ENCODE data around the gene C1GALT1.
"Not testable (repeated sequence)": the region's sequence is repeated elsewhere in the genome, so short reads cannot be mapped to it uniquely, and the experiment has no call there.

Gene C1GALT1

DNA sequence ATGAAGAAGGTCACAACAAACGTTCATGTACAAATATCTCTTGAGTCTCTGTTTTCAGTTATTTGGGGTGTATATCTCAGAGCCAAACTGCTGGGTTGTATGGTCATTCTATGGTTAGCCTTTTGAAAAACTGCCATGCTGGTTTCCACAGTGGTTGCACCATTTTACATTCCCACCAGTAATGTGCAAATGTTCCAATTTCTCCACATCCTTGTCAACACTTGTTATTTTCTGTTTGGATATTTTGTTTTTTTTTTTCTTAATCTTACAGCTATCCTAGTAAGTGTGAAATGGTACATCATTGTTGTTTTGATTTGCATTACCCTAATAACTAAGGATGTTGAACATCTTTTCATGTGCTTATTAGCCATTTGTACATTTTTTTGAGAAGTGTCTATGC, 13.0 kb upstream of the C1GALT1 start:
- DNase-seq (ENCODE audit: low spot score), result no peak

GRCh38 chr7:7173956-7174632, 8.2 kb upstream of the C1GALT1 start:
- DNase-seq (ENCODE audit: low spot score), result no peak

DNA sequence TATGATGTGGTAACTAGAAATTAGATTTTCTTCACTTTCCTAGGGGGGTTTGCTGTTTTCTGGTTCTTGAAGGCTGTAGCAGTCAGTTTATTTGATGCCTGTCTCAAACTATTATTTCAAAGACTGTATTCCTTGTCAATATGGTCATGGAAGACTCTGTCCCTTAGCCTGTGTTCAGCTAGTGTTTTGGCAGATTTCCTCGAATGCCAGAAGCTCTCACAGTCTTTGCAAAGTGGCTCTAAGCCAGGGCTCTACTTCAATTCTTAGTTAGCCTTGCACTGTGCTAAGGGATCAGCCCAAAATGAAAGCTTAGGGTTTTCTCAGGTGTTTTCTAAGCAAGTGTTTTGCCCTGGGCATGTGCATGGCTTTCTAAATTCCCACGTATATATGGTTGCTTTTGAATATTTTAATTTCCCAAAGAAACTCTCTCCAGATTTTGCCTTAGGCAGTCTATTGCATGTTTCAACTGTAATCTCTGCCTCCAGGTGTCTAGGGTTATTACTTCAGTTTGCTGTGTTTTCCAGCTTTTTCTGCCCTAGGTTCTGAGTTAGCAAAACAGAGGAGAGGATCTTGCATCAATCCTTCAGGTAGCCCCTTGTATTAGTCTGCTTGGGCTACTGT, 7.2 kb upstream of the C1GALT1 start:
- no peak for DNase-seq (ENCODE audit: low spot score)

GRCh38 chr7:7176406-7177043, 5.8 kb upstream of the C1GALT1 start:
- DNase-seq (ENCODE audit: low spot score), result no peak

GRCh38 chr7:7177044-7177517, 5.3 kb upstream of the C1GALT1 start:
- no peak for DNase-seq (ENCODE audit: low spot score)

- DNase-seq (ENCODE audit: low spot score), result no peak
Observed at GRCh38 chr7:7178081-7178480, 4.3 kb upstream of the C1GALT1 start.

DNA sequence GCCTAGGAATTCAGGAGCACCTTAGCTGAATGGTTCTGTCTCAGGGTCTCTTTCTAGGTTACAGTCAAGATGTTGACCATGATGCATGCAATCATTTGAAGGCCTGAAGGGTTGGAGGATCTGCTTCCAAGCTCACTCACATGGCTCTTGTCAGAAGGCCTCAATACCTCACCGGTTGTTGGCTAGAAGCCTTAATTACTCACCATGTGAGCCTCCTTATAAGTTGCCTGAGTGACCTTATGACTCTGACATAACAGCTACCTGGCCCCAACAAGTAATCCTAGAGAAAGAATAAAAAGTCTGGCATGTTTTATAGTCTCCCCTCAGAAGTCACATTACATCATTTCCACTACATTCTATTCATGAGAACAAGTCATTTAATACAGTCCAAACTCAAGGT, 3.4 kb upstream of the C1GALT1 start:
- DNase-seq (ENCODE audit: low spot score), result no peak

- DNase-seq (ENCODE audit: low spot score), result no peak
Observed at GRCh38 chr7:7180725-7181449, 1.5 kb upstream of the C1GALT1 start.

DNA sequence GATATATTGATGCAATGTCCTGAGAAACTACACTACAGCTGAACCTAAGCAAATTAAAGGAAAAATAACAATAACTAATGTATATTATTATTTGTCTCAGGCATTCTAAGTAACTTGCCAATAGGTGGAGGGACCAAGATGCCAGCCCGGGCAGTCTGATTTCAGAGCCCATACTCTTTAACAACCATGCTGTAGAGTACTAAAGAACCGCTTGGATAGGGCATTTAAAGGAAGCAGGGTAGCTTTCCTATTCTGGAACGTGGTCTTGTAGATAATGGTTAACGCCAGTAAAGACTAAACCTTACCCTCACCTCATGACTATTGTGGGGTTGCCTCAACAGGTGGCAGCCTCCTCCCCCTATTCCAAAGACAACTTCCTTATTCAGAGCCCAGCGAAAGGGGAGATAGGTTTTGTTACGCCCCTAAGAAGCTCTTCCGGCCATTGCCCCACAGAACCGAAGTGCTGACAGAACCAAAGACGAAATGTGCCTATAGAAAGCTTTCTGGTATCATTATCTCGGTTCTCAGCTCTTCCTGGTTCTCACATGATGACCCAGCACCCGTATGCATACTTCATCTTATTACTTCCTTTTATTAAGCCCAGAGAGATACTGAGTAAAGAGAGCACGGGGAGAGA, 707 bp upstream of the C1GALT1 start:
- DNase-seq (ENCODE audit: low spot score), result peak; percentile 42

DNA sequence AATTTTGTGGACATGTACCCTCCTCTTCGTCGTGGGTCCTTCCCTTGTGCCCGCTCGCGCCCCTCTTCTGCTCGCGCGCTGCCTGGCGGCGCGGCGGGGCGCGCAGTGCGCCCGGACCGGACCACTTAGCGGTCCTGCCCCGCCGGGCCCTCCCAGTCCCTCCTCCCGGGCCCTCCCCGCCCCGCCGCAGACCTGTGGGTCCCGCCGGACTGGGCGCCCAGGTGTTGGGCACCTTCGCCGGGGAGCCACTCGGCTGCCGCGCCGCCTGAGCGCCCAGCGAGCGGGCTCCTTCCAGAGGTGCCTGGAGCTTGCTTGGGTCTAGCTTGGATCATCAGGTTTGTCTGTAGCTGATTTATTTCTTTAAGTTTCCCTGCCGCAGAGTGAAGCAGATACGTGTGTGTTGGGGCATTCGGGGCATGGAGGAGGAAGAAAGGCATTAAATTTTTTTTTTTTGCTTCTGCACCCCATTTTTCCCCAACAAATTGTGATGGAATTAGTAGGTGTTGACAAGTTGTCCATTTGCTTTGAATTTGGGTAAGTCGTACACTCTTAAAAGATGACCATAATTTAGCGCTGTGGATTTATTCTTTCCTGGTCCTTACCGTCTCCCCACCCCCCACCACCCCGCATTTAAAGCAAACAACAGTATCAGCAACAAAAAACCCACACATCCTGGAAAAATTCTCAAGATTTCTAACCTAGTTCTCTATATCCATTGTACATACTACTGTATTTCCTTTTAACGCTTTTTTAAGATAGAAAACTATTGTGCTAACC, 905 bp downstream of the C1GALT1 start:
- DNase-seq (ENCODE audit: low spot score), result peak; percentile 33

GRCh38 chr7:7183838-7184463, 1.6 kb downstream of the C1GALT1 start:
- DNase-seq (ENCODE audit: low spot score), result no peak

- no peak for DNase-seq (ENCODE audit: low spot score)
Observed at GRCh38 chr7:7185371-7185989, 3.1 kb downstream of the C1GALT1 start.

DNA sequence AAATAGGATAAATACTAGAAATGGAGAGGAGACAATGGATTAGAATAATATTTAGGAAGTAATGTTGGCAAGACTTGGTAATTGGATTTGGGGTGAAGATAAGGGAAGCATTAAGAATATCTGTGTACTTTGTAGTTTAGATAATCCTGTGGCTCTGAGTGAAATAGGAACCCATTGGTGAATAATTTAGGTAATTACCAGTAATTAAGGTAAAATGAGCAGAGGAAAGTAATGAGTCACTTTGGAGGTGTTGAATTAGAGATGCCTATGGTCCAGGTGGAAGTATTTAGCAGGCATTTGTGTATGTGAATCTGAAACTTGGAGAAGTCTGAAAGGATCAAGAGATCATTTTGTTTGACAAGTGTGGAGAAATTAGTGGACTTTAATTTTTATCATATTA, 5.7 kb downstream of the C1GALT1 start:
- DNase-seq (ENCODE audit: low spot score), result peak; percentile 32

GRCh38 chr7:7188742-7189141, 6.4 kb downstream of the C1GALT1 start:
- DNase-seq (ENCODE audit: low spot score), result no peak

GRCh38 chr7:7190142-7190541, 7.8 kb downstream of the C1GALT1 start:
- no peak for DNase-seq (ENCODE audit: low spot score)

DNA sequence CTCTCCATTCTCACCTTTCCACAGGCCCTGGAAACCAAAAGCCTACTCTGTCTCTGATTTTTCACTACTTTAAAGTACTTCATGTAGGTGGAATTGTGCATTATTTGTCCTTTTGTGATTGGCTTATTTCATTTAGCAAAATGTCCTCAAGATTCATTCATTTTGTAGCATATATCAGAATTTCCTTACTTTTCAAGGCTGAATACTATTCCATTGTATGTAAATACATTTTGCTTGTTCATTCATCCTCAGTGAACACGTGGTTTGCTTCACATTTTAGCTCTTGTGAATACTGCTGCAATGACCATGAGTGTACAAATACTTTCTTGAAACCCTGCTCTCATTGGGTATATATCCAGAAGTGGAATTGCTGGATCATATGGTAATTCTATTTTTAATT, 8.8 kb downstream of the C1GALT1 start:
- no peak for DNase-seq (ENCODE audit: low spot score)

DNA sequence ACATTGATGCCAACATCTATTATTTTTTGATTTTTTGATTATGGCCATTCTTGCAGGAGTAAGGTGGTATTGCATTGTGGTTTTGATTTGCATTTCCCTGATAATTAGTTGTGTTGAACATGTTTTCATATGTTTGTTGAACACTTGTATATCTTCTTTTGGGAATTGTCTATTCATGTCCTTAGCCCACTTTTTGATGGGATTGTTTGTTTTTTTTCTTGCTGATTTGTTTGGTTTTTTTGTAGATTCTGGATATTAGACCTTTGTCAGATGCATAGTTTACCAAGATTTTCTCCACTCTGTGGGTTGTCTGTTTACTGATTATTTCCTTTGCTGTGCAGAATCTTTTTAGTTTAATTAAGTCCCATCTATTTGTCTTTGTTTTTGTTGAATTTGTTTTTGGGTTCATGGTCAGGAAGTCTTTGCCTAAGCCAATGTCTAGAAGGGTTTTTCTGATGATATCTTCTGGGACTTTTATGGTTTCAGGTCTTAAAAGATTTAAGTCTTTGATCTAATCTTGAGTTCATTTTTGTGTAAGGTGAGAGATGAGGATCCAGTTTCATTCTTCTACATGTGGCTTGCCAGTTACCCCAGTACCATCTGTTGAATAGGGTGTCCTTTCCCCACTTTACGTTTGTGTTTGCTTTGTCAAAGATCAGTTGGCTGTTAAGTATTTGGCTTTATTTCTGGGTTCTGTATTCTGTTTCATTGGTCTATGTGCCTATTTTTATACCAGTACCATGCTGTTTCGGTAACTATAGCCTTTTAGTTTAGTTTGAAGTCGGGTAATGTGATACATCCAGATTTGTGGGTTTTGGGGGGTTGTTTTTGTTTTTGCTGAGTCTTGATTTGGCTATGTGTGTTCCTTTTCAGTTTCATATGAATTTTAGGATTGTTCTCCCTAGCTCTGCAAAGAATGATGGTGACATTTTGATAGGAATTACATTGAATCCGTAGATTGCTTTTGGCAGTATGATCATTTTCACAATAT, 10.7 kb downstream of the C1GALT1 start:
- not testable (repeated sequence) for DNase-seq (ENCODE audit: low spot score)

DNA sequence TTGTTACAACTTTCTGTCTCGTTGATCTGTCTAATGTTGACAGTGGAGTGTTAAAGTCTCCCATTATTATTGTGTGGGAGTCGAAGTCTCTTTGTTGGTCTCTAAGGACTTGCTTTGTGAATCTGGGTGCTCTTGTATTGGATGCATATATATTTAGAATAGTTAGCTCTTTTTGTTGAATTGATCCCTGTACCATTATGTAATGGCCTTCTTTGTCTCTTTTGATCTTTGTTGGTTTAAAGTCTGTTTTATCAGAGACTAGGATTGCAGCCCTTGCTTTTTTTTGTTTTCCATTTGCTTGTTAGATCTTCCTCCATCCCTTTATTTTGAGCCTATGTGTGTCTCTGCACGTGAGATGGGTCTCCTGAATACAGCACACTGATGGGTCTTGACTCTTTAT, 17.2 kb downstream of the C1GALT1 start:
- DNase-seq (ENCODE audit: low spot score), result not testable (repeated sequence)

GRCh38 chr7:7200255-7200654, 17.9 kb downstream of the C1GALT1 start:
- DNase-seq (ENCODE audit: low spot score), result not testable (repeated sequence)
